Spleen (tissue), 11 donors: ENCODE measurements around the gene DNAH10. TPM values are rescaled to one million over a fixed set of nuclear protein-coding genes. Genes with fewer than 3 reads are reported as not detected.
"Not testable (repeated sequence)": the region's sequence is repeated elsewhere in the genome, so short reads cannot be mapped to it uniquely, and the experiment has no call there.

Source experiments
- DNase-seq: peaks from one replicate; pipeline ENCODE4 v3.0.0-alpha.2; 2020
- H3K27ac ChIP-seq, 8 donors: fragments of 200-600 bp; sonication (generic) in 7 of 8; 1 replicate in 4 of 8; 2 replicates in 4 of 8; pipeline versions ENCODE4 v1.5.0 to v1.8.0; 2016 to 2021; ENCODE audit warnings: inconsistent platforms in 4 of 8, mild to moderate bottlenecking in 4 of 8, moderate library complexity in 1 of 8
- H3K27me3 ChIP-seq, 7 donors: fragments of 200-600 bp; sonication (generic) in 6 of 7; replicated peaks in 1 of 7; 1 replicate in 4 of 7; 2 replicates in 3 of 7; pipeline versions ENCODE4 v1.5.0 to v1.8.0; 2016 to 2021; ENCODE audit warnings: inconsistent platforms in 3 of 7, mild to moderate bottlenecking in 1 of 7
- H3K36me3 ChIP-seq, 6 donors: fragments of 200-600 bp; sonication (generic) in 5 of 6; 1 replicate in 4 of 6; 2 replicates in 2 of 6; pipeline versions ENCODE4 v1.5.0 to v1.8.0; 2016 to 2021; ENCODE audit warnings: inconsistent platforms in 2 of 6
- H3K4me1 ChIP-seq, 6 donors: fragments of 200-600 bp; sonication (generic) in 5 of 6; 1 replicate in 3 of 6; 2 replicates in 3 of 6; pipeline versions ENCODE4 v1.5.0 to v1.8.0; 2016 to 2021; ENCODE audit warnings: inconsistent platforms in 3 of 6
- H3K4me3 ChIP-seq, 8 donors: fragments of 200-600 bp; sonication (generic) in 7 of 8; 1 replicate in 4 of 8; 2 replicates in 4 of 8; pipeline versions ENCODE4 v1.5.0 to v1.8.0; 2016 to 2021; ENCODE audit warnings: inconsistent platforms in 4 of 8, mild to moderate bottlenecking in 4 of 8, moderate library complexity in 2 of 8
- H3K9me3 ChIP-seq, 8 donors: fragments of 200-600 bp; sonication (generic) in 7 of 8; 1 replicate in 4 of 8; 2 replicates in 4 of 8; pipeline versions ENCODE4 v1.5.0 to v1.8.0; 2016 to 2021; ENCODE audit warnings: inconsistent platforms in 4 of 8
- POLR2A ChIP-seq, 3 donors: fragments of 450-650 bp; IDR thresholded peaks; one replicate each; pipeline ENCODE4 v1.5.1; 2017; ENCODE audit warnings: antibody characterized with exemption in 3 of 3, mild to moderate bottlenecking in 1 of 3
- POLR2AphosphoS5 ChIP-seq, 3 donors: sonication (generic); formaldehyde crosslinking; IDR thresholded peaks; one replicate each; pipeline ENCODE4 v1.5.1; 2017; ENCODE audit warnings: antibody characterized with exemption in 3 of 3
- WGBS, 5 donors: extraction: QIAGEN DNeasy Blood & Tissue Kit in 3 of 5; methylation state at CpG; one replicate each; pipeline versions ENCODE4 v1.1.5 to v1.1.7; 2013 to 2018; 5-methylcytosine and 5-hydroxymethylcytosine counted together
- intact Hi-C: fragments of 100-400 bp; cut with DNase I; formaldehyde crosslinking; loops from one replicate; pipeline ENCODE4 v1.15.0; 2023; ENCODE audit warnings: low total_unique reads
- polyA plus RNA-seq, 3 donors: library from polyadenylated mRNA; stranded (reverse); fragments of 200-250 nt; gene quantifications; one replicate each; pipeline ENCODE4 v1.2.1, GENCODE V29; 2013
- total RNA-seq, 7 donors: library from RNA; depleted of rRNA in 3 of 7; stranded (reverse); fragments of >200 nt in 3 of 7; fragmentation: NEBNext Ultra II Directional in 4 of 7; extraction: Animal tissue kit (Norgen Biotek cat#: 25700) in 4 of 7; gene quantifications; one replicate each; pipeline versions ENCODE4 v1.1.0 to v1.2.1, GENCODE V29; 2016 to 2021
- TF ChIP-seq, protein P1 (sequence below), 11 experiments: fragments of 200-600 bp in 7 of 11; fragments of 450-650 bp in 4 of 11; sonication (generic) in 4 of 11; IDR thresholded peaks in 8 of 11; conservative IDR thresholded peaks in 3 of 11; 1 replicate in 7 of 11; 2 replicates in 4 of 11; pipeline versions ENCODE4 v1.4.0 to v1.8.0; 2016 to 2021; ENCODE audit warnings: antibody characterized with exemption in 11 of 11, inconsistent platforms in 4 of 11, mild to moderate bottlenecking in 1 of 11
- donor health status: healthy with polysubstance abuse.
- donor health status: DM: no; HTN: no; CAD: no; lungs with moderate emphysema.
- donor health status: DM: no; HTN: no; CAD: no.
- donor health status: Bipolar disorder and iron deficiency.
- donor health status: healthy.
- donor health status: DM: no; HTN: no; CAD: no.
- donor health status: DM: yes; HTN: yes; CAD: no.

DNAH10 gene
- total and polyA plus RNA-seq, 10 donors = 0.23 to 2.2 (median 0.43) TPM; not detected in 1

DNA sequence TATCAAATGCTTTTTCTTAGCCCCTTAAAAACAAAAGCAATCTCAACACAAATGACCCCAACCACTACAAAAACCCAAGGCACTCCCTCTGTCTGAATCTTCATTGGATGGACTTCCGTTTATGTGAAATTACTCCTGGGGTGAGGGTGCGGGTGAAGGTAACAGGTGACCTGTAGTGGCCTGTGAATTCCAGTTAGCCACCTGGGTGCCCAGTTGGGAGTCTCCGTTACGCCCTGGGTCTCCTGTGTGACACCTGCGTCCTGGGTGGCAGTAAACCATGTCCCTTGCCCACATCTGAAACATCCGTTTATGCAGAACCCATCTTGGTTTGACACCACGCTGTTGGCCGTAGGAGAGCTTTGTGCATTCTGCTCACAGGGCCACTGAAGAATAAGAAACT is 148.0 kb downstream of the DNAH10 start:
- peaks cover 0 to 3% (median 0%) of the 10 kb centered on the region in 7 donors for H3K27me3 ChIP-seq

DNA sequence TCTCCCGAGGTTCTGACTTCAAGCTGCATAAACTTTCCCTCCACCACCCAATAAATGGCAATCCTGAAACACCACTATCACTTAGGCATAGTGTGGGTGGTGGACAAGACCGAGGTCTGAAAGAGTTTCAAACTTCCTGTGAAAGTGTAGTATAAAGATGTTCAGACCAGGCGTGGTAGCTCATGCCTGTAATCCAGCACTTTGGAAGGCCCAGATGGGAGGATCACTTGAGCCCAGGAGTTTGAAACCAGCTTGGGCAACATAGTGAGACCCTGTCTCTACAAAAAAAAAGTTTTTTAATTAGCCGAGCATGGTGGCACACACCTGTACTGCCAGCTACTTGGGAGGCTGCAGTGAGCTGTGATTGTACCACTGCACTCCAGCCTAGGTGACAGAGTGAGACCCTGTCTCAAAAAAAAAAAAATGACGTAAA is 148.7 kb downstream of the DNAH10 start:
- Histone ChIP-seq H3K4me1 (peaks cover 0 to under 1% (median 0%) of the 10 kb centered on the region in 6 donors), H3K36me3 (no peaks in the 10 kb centered on the region), H3K9me3 (no peaks in the 10 kb centered on the region), H3K27me3 (peaks cover 0 to 5% (median 0%) of the 10 kb centered on the region in 7 donors), H3K27ac (no peak overlapping the region), H3K4me3 (no peak overlapping the region)
- intact Hi-C loops = no loop called here
- 57 to 72% (median 65%) methylated on average over 5 of the region's 5 CpGs for WGBS, 5 donors
- TF ChIP-seq POLR2A (IDR thresholded peaks at IDR 0.05) (no peak), POLR2AphosphoS5 (IDR thresholded peaks at IDR 0.05) (no peak)
- TF ChIP-seq, protein P1, sequence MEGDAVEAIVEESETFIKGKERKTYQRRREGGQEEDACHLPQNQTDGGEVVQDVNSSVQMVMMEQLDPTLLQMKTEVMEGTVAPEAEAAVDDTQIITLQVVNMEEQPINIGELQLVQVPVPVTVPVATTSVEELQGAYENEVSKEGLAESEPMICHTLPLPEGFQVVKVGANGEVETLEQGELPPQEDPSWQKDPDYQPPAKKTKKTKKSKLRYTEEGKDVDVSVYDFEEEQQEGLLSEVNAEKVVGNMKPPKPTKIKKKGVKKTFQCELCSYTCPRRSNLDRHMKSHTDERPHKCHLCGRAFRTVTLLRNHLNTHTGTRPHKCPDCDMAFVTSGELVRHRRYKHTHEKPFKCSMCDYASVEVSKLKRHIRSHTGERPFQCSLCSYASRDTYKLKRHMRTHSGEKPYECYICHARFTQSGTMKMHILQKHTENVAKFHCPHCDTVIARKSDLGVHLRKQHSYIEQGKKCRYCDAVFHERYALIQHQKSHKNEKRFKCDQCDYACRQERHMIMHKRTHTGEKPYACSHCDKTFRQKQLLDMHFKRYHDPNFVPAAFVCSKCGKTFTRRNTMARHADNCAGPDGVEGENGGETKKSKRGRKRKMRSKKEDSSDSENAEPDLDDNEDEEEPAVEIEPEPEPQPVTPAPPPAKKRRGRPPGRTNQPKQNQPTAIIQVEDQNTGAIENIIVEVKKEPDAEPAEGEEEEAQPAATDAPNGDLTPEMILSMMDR (IDR thresholded peaks at IDR 0.05 in 8 of 11, conservative IDR thresholded peaks at IDR 0.05 in 3 of 11) = no peak
- no peak for DNase-seq

More for the DNA sequence above, 148.0 kb downstream of the DNAH10 start:
- Histone ChIP-seq H3K27ac (no peak overlapping the region), H3K9me3 (no peaks in the 10 kb centered on the region), H3K4me1 (peaks cover 0 to 7% (median 3%) of the 10 kb centered on the region in 6 donors), H3K4me3 (no peak overlapping the region), H3K36me3 (no peaks in the 10 kb centered on the region)
- WGBS, 5 donors = 79 to 88% (median 87%) methylated on average over 8 of the region's 8 CpGs
- DNase-seq = peak; percentile 50
- TF ChIP-seq POLR2A (IDR thresholded peaks at IDR 0.05) (no peak), POLR2AphosphoS5 (IDR thresholded peaks at IDR 0.05) (no peak)
- TF ChIP-seq, protein P1 (IDR thresholded peaks at IDR 0.05 in 8 of 11, conservative IDR thresholded peaks at IDR 0.05 in 3 of 11) = no peak
- intact Hi-C loops = no loop called here

DNA sequence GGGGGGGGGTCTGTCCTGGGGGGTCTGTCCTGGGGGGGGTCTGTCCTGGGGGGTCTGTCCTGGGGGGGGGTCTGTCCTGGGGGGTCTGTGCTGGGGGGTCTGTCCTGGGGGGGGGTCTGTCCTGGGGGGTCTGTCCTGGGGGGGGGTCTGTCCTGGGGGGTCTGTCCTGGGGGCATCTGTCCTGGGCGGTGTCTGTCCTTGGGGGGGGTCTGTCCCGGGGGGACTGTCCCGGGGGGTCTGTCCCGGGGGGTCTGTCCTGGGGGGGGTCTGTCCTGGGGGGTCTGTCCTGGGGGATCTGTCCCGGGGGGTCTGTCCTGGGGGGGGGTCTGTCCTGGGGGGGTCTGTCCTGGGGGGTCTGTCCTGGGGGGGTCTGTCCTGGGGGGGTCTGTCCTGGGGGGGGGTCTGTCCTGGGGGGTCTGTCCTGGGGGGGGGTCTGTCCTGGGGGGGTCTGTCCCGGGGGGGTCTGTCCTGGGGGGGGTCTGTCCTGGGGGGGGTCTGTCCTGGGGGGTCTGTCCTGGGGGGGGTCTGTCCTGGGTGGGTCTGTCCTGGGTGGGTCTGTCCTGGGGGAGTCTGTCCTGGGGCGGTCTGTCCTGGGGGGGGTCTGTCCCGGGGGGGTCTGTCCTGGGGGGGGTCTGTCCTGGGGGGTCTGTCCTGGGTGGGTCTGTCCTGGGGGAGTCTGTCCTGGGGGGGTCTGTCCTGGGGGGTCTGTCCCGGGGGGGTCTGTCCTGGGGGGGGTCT is 149.7 kb downstream of the DNAH10 start:
- 68 to 81% (median 75%) methylated on average over 2 to 8 of the region's 9 CpGs; no CpG with 5 or more reads in 2 of the 5 donors for WGBS, 5 donors
- H3K27me3 ChIP-seq, H3K9me3 ChIP-seq, H3K36me3 ChIP-seq, H3K4me3 ChIP-seq, H3K4me1 ChIP-seq, DNase-seq, H3K27ac ChIP-seq, intact Hi-C loops: not testable (repeated sequence)

DNA sequence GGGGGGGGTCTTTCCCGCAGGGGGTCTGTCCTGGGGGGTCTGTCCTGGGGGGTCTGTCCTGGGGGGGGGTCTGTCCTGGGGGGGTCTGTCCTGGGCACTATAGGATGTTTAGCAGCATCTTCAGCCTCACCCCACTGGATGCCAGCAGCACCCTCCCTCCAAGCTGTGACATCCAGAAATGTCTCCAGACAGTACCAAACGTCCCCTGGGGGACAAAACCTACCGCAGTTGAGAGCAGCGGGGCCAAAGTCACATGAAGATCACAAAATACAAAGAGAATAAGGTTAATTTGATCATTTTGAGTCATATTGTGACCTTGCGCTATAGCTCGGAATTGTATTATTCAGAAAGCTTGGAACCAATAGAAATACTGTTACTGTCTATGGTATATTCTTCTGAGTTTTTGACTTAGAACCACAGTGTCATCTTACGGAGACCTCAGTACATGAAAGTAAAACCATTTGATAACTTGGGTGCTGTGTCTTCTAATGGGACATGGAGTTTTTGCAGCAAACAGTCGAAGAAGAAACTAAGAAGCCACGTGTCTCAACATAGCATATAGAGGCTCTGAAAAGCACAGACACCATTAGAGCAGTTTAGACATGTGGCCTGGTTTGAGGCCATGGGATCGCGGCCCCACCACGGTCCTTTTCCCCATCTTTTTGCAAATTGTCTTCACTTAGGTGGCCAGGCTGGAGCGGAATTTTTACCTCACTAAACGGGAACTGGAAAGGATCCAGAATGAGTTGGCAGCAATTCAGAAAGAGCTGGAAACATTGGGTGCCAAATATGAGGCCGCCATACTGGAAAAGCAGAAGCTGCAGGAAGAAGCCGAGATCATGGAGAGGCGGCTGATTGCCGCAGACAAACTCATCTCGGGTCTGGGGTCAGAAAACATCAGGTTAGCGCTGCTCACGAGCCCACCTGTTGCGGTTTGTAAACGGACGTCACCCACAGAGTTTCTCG is 150.6 kb downstream of the DNAH10 start:
- Histone ChIP-seq H3K9me3 (no peaks in the 10 kb centered on the region), H3K27me3 (peaks cover 0 to 5% (median 0%) of the 10 kb centered on the region in 7 donors), H3K4me1 (no peaks in the 10 kb centered on the region), H3K27ac (no peak overlapping the region), H3K36me3 (peaks cover 0 to 4% (median 0%) of the 10 kb centered on the region in 6 donors), H3K4me3 (no peak overlapping the region)
- 81 to 87% (median 83%) methylated on average over 24 to 25 of the region's 25 CpGs for WGBS, 5 donors
- peak; percentile 22 for DNase-seq
- intact Hi-C loops = no loop called here
- TF ChIP-seq, protein P1 (IDR thresholded peaks at IDR 0.05 in 8 of 11, conservative IDR thresholded peaks at IDR 0.05 in 3 of 11) = no peak
- TF ChIP-seq POLR2AphosphoS5 (IDR thresholded peaks at IDR 0.05) (no peak), POLR2A (IDR thresholded peaks at IDR 0.05) (no peak)
